Common myeloid progenitor, CD34-positive (primary cell): Measurements from ENCODE around the gene PGA5.

ENCODE experiments used
- CTCF ChIA-PET: fragments of 350-600 bp; sonication (Branson Sonifier 250); formaldehyde crosslinking; loops from one replicate; lab custom pipeline; 2021; ENCODE audit warnings: antibody characterized with exemption; lab: Charles Lee
- POLR2A ChIA-PET: fragments of 350-600 bp; sonication (Branson Sonifier 250); formaldehyde crosslinking; loops from one replicate; lab custom pipeline; 2021; ENCODE audit warnings: antibody characterized with exemption; lab: Charles Lee
- DNase-seq, 3 donors: peaks; one replicate each; pipeline versions ENCODE4 v3.0.0 to v3.0.0-alpha.2; 2013
- H3K27ac ChIP-seq, 2 experiments: 1 replicate in 1 of 2; 2 replicates in 1 of 2; pipeline ENCODE4 v1.7.0; 2013; ENCODE audit warnings: inconsistent platforms in 2 of 2, low read length in 2 of 2, mild to moderate bottlenecking in 2 of 2, low read depth in 1 of 2, moderate library complexity in 1 of 2; ENCODE audit not compliant: severe bottlenecking in 2 of 2, insufficient read depth in 1 of 2, poor library complexity in 1 of 2
- H3K27me3 ChIP-seq, 5 experiments: replicated peaks in 2 of 5; 1 replicate in 3 of 5; 2 replicates in 2 of 5; pipeline versions ENCODE4 v1.6.1 to v1.7.0; 2013; ENCODE audit warnings: low read length in 4 of 5, mild to moderate bottlenecking in 2 of 5, moderate library complexity in 2 of 5, inconsistent platforms in 1 of 5; ENCODE audit not compliant: insufficient read depth in 5 of 5, control insufficient read depth in 4 of 5
- H3K36me3 ChIP-seq, 4 experiments: 1 replicate in 2 of 4; 2 replicates in 2 of 4; pipeline versions ENCODE4 v1.6.1 to v1.7.0; 2013; ENCODE audit warnings: low read length in 3 of 4, control low read depth in 1 of 4, mild to moderate bottlenecking in 1 of 4; ENCODE audit not compliant: control insufficient read depth in 4 of 4, insufficient read depth in 4 of 4
- H3K4me1 ChIP-seq, 4 experiments: 1 replicate in 3 of 4; 2 replicates in 1 of 4; pipeline versions ENCODE4 v1.6.1 to v1.7.1; 2013; ENCODE audit warnings: low read length in 3 of 4, mild to moderate bottlenecking in 3 of 4, control low read depth in 1 of 4, inconsistent platforms in 1 of 4, moderate library complexity in 1 of 4; ENCODE audit not compliant: control insufficient read depth in 4 of 4, insufficient read depth in 4 of 4; ENCODE audit errors: control extremely low read depth in 1 of 4
- H3K4me3 ChIP-seq, 7 experiments: 1 replicate in 4 of 7; 2 replicates in 3 of 7; pipeline versions ENCODE4 v1.5.1 to v1.7.0; 2013; ENCODE audit warnings: mild to moderate bottlenecking in 7 of 7, low read length in 6 of 7, moderate library complexity in 6 of 7, inconsistent platforms in 2 of 7, low read depth in 2 of 7, control low read depth in 1 of 7; ENCODE audit not compliant: insufficient read depth in 4 of 7, control insufficient read depth in 1 of 7; ENCODE audit errors: extremely low read depth in 1 of 7
- H3K9me3 ChIP-seq, 5 experiments: 1 replicate in 4 of 5; 2 replicates in 1 of 5; pipeline versions ENCODE4 v1.6.1 to v1.7.1; 2013; ENCODE audit warnings: low read length in 4 of 5, mild to moderate bottlenecking in 2 of 5, inconsistent platforms in 1 of 5, low read depth in 1 of 5, moderate library complexity in 1 of 5; ENCODE audit not compliant: control insufficient read depth in 4 of 5, insufficient read depth in 2 of 5; ENCODE audit errors: control extremely low read depth in 1 of 5
- WGBS: methylation state at CpG from one replicate; pipeline ENCODE4 v1.1.5; 2013; ENCODE audit not compliant: insufficient coverage; 5-methylcytosine and 5-hydroxymethylcytosine counted together

Gene PGA5

DNA sequence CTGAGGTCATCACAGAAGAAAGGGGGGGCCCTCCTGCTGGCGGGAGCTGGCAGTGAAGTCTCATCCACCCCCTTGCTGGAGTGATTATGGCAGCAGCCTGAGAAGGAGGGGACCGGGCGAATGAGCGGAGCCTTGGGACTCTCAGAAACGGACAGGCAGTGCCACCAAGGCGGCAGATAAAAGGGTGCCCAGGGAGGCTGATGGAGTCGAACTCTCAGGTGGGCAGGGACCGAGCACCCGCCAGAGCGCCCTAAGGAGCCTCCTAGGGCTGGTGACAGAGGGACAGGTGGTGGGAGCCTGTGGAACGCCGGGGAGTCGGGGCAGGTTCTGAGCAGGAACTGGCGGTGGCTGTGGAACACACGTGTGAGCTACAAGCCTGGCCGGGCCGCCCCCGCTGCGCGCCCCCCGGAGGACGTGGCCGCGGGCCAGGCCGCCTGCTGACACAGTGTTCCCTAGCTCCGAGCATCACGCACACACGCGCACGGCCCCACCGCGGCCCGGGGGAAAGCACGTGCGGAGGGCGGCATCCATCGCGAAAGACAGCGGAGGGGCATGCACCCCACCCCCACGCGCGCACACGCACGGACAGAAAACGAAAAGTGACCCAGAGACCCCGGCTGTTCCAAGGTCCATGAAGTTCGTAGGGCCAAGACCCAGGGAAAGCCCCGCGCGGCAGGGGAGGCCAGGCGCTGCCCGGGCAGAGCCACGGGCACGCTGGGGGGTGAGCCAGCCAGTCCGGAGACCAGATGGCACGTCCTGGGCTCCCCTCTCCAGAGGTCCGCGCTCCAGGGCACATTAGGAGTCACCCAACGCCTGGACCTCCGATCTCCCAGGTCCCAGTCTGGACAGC lies 53.1 kb downstream of the PGA5 start:
- Histone ChIP-seq H3K27me3 (no peaks in the 10 kb centered on the region), H3K4me1 (peaks cover 4 to 50% (median 38%) of the 10 kb centered on the region in 4 experiments), H3K36me3 (peaks cover 0 to 12% (median 4%) of the 10 kb centered on the region in 4 experiments), H3K4me3 (peak overlapping the region; percentile 19 to 80 (median 72)), H3K27ac (no peak overlapping the region), H3K9me3 (no peaks in the 10 kb centered on the region)
- under 1% methylated on average over 52 of the region's 60 CpGs for WGBS
- DNase-seq = peak; percentile 49 to 82 (median 72)
- POLR2A ChIA-PET = interaction anchor here (1.1 to 1.2 kb wide), 3 partner anchors 13 to 69 kb away, joined by 3 read pairs; partner anchors contain the start of gene TMEM138
- CTCF ChIA-PET = interaction anchor here (0.6 to 3.2 kb wide), 9 partner anchors 10 to 64 kb away, joined by 3 to 30 read pairs (median 3); no protein-coding TSS in a partner anchor

DNA sequence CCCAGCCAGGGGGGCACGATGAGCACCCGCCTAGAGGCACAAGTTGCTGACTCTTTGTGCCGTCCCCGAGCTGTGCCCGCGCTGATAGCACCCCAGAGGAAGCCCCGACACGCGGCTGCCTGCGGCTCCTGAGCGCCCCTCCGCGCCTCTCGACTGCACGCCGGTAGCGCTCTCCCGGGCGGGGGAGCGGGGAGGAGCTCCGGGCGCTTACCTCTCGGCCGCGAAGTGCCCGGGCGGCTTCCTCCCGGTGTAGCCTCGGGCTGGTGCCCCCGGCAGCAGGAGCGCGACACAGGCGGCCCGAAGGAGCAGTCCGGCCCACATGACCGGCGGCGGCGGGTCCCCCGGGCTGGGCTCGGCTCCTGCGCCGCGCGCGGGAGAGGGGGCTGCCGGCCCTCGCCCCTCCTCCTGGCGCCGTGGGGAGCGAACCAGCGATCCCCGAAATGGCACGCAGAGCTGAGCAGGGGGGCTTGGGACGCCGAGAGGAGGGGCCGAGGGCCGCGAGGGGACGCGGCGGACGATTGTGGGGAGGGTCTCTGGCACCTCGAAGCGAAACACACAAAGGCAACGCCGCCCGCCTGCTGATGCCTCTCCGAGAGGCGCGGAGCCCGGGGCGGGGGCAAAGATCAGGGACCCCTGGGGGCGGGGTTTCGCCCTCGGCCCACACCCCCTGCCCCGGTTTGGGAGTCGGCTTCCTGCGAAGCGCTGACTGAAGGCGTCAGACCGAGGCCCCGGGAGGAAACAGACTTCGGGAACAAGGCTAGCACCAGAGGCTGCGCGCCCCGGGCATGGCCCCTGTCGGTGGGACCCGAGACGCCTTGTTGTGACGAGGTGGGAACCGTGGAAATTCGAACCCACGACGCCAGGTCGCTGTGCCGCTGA lies 54.0 kb downstream of the PGA5 start, which contains the start of gene VWCE:
Gene VWCE, minus strand, starts transcription at position 600 of the 879 bp plus-strand sequence. Its CDS starts 279 bp downstream, at position 321.
- Histone ChIP-seq H3K9me3 (no peaks in the 10 kb centered on the region), H3K36me3 (peaks cover under 1 to 20% (median 9%) of the 10 kb centered on the region in 4 experiments), H3K27me3 (no peaks in the 10 kb centered on the region), H3K4me3 (peak within 1 kb of the TSS; percentile 19 to 80 (median 72)), H3K4me1 (peaks cover 4 to 50% (median 38%) of the 10 kb centered on the region in 4 experiments), H3K27ac (no peak within 1 kb of the TSS)
- 1% methylated on average over 83 of the region's 97 CpGs for WGBS
- ChIA-PET CTCF (interaction anchor here (0.6 to 3.2 kb wide), 7 partner anchors 15 to 106 kb away, joined by 3 to 30 read pairs (median 4); no protein-coding TSS in a partner anchor), POLR2A (interaction anchor here (1.1 to 1.2 kb wide), 3 partner anchors 14 to 68 kb away, joined by 3 read pairs; partner anchors contain the start of gene TMEM138)
- peak; percentile 75 to 91 (median 84) for DNase-seq

DNA sequence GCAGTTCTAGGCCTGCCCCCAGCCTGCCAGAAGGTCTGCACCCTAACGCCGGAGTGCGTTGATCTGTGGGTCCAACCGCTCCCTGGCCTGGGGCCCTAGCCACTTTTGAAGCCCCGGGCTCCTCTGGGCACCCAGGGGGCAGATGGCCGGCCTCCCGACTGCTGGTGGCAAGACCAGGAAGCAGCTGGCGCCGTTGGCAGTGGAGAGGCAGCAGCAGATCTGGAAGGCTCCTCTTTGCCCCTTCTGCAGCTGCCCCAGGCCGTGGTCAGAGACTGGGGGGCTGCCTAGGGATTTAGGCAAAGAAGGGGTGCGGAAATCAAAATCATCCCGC lies 54.6 kb downstream of the PGA5 start:
- no peak for DNase-seq
- Histone ChIP-seq H3K27ac (no peak overlapping the region), H3K4me1 (peaks cover 4 to 50% (median 38%) of the 10 kb centered on the region in 4 experiments), H3K4me3 (peak overlapping the region; percentile 19 to 80 (median 72)), H3K27me3 (no peaks in the 10 kb centered on the region), H3K36me3 (peaks cover 6 to 26% (median 14%) of the 10 kb centered on the region in 4 experiments), H3K9me3 (no peaks in the 10 kb centered on the region)
- CTCF ChIA-PET = interaction anchor here (1.3 to 3.2 kb wide), 5 partner anchors 19 to 106 kb away, joined by 3 to 30 read pairs (median 4); no protein-coding TSS in a partner anchor
- POLR2A ChIA-PET = no interaction called here
- 38% methylated on average over 9 of the region's 12 CpGs for WGBS

- H3K4me3 ChIP-seq = no peak overlapping the region
- 78% methylated on average over 1 of the region's 1 CpG for WGBS
- H3K27ac ChIP-seq = no peak overlapping the region
- POLR2A ChIA-PET = no interaction called here
- H3K36me3 ChIP-seq = peaks cover 13 to 42% (median 28%) of the 10 kb centered on the region in 4 experiments
- no peak for DNase-seq
- peaks cover 4 to 50% (median 38%) of the 10 kb centered on the region in 4 experiments for H3K4me1 ChIP-seq
- CTCF ChIA-PET = interaction anchor here (0.8 to 1.1 kb wide), 2 partner anchors 17 to 20 kb away, joined by 3 read pairs; no protein-coding TSS in a partner anchor
- H3K27me3 ChIP-seq = no peaks in the 10 kb centered on the region
- H3K9me3 ChIP-seq = no peaks in the 10 kb centered on the region
Observed at GRCh38 chr11:61297341-61297740, 56.4 kb downstream of the PGA5 start.

GRCh38 chr11:61297746-61298145 lies 56.8 kb downstream of the PGA5 start:
- no peak overlapping the region for H3K4me3 ChIP-seq
- H3K9me3 ChIP-seq = no peaks in the 10 kb centered on the region
- peak in 1 of 3 donors; percentile 10 for DNase-seq
- ChIA-PET POLR2A (no interaction called here), CTCF (interaction anchor here (0.8 kb wide), 1 partner anchor 20 kb away, joined by 3 read pairs; no protein-coding TSS in a partner anchor)
- H3K4me1 ChIP-seq = peaks cover 4 to 50% (median 38%) of the 10 kb centered on the region in 4 experiments
- H3K27ac ChIP-seq = no peak overlapping the region
- peaks cover 13 to 46% (median 32%) of the 10 kb centered on the region in 4 experiments for H3K36me3 ChIP-seq
- 28% methylated on average over 3 of the region's 5 CpGs for WGBS
- no peaks in the 10 kb centered on the region for H3K27me3 ChIP-seq

- H3K9me3 ChIP-seq = no peaks in the 10 kb centered on the region
- POLR2A ChIA-PET = interaction anchor here (0.6 kb wide), 1 partner anchor 8 kb away, joined by 3 read pairs; no protein-coding TSS in a partner anchor
- peaks cover 13 to 55% (median 40%) of the 10 kb centered on the region in 4 experiments for H3K36me3 ChIP-seq
- DNase-seq = no peak
- H3K27me3 ChIP-seq = no peaks in the 10 kb centered on the region
- no peak overlapping the region for H3K4me3 ChIP-seq
- H3K27ac ChIP-seq = no peak overlapping the region
- WGBS = 86% methylated on average over 3 of the region's 4 CpGs
- CTCF ChIA-PET = no interaction called here
- peaks cover 4 to 44% (median 33%) of the 10 kb centered on the region in 4 experiments for H3K4me1 ChIP-seq
Observed at GRCh38 chr11:61298663-61299244, 57.8 kb downstream of the PGA5 start.
